OCI-LY1 (cell line): ENCODE data around the gene MAN1A1.

Source experiments
- CTCF ChIP-seq: fragments of 200-600 bp; sonication (generic), shearing (Covaris generic); IDR thresholded peaks from 2 replicates; pipeline ENCODE4 v1.5.1; 2017; ENCODE audit warnings: mild to moderate bottlenecking, antibody characterized with exemption, low read length, moderate library complexity, mixed read lengths
- EZH2 ChIP-seq: fragments of 200-600 bp; sonication (generic), shearing (Covaris generic); IDR thresholded peaks from 2 replicates; pipeline ENCODE4 v1.8.0; 2017; ENCODE audit warnings: borderline replicate concordance, mixed run types, mild to moderate bottlenecking, antibody characterized with exemption, low read length, moderate library complexity, mixed read lengths

- no peak for TF ChIP-seq CTCF
- no peak for TF ChIP-seq EZH2
Measured at GRCh38 chr6:119142041-119142440, 207.5 kb downstream of the MAN1A1 start.
